Fibroblast of pulmonary artery (primary cell): Measurements from ENCODE around the gene APOBEC3G.

Source experiments
- DNase-seq: peaks from one replicate; pipeline ENCODE4 v3.0.0-alpha.2; 2010; ENCODE audit warnings: low read depth
- H3K4me3 ChIP-seq: replicated peaks from 2 replicates; pipeline ENCODE4 v1.5.1; 2011; ENCODE audit warnings: low read depth, mild to moderate bottlenecking, control low read depth, low read length, moderate library complexity
- CTCF ChIP-seq: IDR thresholded peaks from 2 replicates; pipeline ENCODE4 v1.5.1; 2011; ENCODE audit warnings: mild to moderate bottlenecking, control low read depth, low read length, inconsistent platforms; ENCODE audit errors: missing control alignments

The APOBEC3G gene

GRCh38 chr22:39095971-39096370 is 18.9 kb downstream of the APOBEC3G start:
- no peak overlapping the region for H3K4me3 ChIP-seq
- no peak for DNase-seq
- TF ChIP-seq CTCF = no peak

- no peak for TF ChIP-seq CTCF
Measured at GRCh38 chr22:39097098-39098020, 20.3 kb downstream of the APOBEC3G start, which contains the start of gene APOBEC3H. Gene APOBEC3H, plus strand, starts transcription at chr22:39097244. Its CDS starts 3,035 bp downstream, at chr22:39100279.

GRCh38 chr22:39098026-39098425 is 21.0 kb downstream of the APOBEC3G start:
- DNase-seq = no peak
- no peak for TF ChIP-seq CTCF
- H3K4me3 ChIP-seq = no peak overlapping the region

More at GRCh38 chr22:39097098-39098020, 20.3 kb downstream of the APOBEC3G start, which contains the start of gene APOBEC3H:
- no peak within 1 kb of the TSS for H3K4me3 ChIP-seq
- DNase-seq = no peak

- no peak for DNase-seq
- H3K4me3 ChIP-seq = no peak overlapping the region
- TF ChIP-seq CTCF = no peak
Measured at GRCh38 chr22:39098576-39098975, 21.5 kb downstream of the APOBEC3G start.

DNA sequence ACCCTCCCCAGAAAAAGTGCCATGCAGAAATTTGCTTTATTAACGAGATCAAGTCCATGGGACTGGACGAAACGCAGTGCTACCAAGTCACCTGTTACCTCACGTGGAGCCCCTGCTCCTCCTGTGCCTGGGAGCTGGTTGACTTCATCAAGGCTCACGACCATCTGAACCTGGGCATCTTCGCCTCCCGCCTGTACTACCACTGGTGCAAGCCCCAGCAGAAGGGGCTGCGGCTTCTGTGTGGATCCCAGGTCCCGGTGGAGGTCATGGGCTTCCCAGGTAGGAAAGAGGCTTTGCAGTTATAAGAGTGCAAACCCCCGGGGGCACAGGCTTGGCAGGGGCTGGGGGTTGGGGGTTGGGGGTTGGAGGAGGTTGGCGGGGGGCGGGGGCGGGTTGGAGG is 24.2 kb downstream of the APOBEC3G start:
- H3K4me3 ChIP-seq = no peak overlapping the region
- no peak for TF ChIP-seq CTCF
- no peak for DNase-seq

DNA sequence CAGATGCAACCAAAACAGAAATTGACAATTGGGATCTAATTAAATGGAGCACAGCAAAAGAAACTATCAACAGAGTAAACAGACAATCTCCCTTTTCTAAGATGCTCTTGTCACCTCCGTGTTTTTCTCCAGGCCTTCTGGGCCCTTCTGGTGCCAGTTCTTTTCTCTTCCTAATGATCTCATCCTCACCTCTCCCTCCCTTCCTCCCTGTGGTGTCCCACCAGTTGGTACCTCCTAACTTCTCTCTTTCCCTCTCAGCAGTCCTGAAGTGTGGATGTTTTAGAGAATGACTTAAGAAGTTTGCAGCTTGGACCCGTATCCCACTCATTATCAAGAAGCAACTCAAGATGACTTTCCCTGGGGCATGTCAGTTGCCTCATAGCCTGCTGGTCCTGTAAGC is 26.4 kb downstream of the APOBEC3G start:
- DNase-seq = no peak
- no peak overlapping the region for H3K4me3 ChIP-seq
- no peak for TF ChIP-seq CTCF
